GM12801 (cell line): ENCODE data around the gene LMAN1L.

Source experiments
- TF ChIP-seq, protein P1 (sequence below): IDR thresholded peaks from one replicate; pipeline ENCODE4 v1.5.1; 2011; ENCODE audit warnings: control low read depth; ENCODE audit not compliant: insufficient read length; ENCODE audit errors: extremely low read depth

The LMAN1L gene

DNA sequence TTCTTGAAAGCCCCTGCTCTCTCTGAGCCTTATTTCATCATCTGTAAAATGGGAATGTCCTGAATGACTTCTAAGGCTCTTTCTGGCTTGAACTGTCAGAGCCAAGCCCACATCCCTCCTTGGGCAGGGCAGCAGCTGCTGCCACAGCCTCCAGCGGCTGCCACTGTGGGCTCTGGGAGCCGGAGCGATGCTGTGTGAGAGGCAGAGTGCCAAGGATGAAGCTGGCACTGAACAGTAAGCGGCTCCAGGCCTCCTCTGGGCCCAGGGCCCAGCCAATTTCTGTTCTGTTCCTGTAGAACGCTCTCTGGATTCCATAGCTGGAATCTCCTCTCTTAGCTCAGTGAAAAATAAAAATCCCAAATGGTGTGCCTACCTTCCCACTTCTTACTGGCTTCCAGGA, 18.2 kb downstream of the LMAN1L start:
- TF ChIP-seq, protein P1, sequence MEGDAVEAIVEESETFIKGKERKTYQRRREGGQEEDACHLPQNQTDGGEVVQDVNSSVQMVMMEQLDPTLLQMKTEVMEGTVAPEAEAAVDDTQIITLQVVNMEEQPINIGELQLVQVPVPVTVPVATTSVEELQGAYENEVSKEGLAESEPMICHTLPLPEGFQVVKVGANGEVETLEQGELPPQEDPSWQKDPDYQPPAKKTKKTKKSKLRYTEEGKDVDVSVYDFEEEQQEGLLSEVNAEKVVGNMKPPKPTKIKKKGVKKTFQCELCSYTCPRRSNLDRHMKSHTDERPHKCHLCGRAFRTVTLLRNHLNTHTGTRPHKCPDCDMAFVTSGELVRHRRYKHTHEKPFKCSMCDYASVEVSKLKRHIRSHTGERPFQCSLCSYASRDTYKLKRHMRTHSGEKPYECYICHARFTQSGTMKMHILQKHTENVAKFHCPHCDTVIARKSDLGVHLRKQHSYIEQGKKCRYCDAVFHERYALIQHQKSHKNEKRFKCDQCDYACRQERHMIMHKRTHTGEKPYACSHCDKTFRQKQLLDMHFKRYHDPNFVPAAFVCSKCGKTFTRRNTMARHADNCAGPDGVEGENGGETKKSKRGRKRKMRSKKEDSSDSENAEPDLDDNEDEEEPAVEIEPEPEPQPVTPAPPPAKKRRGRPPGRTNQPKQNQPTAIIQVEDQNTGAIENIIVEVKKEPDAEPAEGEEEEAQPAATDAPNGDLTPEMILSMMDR, result no peak

DNA sequence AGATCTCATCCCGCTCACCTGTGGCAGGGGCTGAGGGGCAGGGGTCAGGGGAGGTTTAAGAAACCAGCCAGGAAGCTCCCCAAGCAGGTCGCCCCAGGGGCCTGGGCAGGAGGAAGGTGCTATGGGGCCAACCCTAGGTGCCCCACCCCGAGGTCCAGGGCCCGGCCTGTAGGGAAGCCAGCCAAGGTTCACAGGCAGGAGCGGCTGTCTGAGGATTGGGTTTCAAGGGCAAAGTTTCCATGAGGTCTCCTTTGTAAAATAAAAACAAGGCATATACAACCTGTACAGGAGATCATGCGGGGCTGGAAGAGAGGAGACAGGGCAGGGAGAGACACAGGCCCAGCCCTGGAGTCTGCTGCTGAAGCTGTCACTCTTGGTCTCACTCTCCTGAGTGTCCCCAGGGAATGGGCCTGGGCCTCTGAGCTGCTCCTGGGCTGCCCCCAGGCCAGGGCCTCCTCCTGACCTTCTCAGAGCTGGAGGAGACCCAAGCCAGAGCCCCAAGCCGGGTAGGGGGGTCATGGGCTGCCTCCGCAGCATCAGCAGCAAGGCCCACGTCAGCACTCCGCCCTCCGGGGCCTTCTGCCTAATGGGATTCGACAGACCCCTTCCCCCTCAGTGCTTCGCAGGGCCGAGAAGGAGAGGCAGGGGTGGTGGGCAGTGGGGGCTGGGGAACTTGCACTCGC, 19.3 kb downstream of the LMAN1L start:
- TF ChIP-seq, protein P1, result no peak

DNA sequence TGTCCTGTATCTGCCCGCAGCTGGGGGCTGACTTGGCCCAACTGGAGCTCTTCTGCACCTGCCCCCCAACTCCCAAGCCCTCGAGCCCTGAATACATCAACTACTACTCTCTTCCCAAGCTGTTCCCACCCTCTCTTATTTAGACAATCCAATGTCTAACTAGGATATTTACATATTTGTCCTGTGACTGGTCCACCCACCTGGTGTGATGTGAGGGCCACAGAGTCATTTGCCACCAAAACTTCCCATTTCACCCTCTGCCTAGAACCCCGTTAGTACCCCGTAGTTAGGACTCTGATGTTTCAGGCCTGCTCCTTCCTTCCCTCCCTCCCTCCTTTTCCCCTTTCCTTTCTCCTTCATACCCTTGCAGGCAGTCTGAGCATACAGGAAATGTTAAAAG, 20.2 kb downstream of the LMAN1L start:
- TF ChIP-seq, protein P1, result no peak

DNA sequence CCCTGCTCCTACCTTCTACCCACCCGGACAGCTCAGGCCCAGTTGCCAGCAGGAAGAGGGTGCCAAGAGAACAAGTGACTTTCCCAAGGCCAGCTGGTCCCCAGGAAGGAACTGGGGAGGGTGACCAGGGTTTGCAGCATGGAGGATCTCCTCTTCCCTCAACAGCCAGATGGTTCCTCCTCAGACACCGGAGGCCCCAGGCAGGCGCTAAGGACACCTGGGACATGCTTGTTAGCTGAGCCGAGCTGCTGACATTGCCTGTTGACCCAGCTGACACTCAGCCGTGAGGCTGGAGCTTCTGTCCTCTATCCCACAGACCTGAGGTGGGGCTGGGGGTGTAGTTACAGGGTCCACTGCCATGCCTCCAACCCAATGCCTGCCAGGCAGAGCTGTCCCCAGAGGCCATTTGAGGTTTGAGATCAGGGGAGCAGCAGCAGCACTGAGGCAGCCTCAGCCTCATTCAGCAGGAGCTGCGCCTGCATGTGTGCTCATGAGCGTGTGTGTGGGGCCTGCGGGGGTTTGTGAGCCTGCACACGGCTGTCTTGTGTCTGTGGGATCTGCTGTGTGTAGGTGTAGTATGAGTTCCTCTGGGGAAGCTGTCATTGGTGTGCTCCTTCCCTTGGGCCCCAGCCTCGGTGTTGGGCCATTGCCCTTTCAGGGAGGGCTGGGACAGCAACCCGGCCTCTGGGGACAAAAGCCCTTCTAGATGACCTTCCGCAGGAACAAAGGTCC, 20.9 kb downstream of the LMAN1L start:
- TF ChIP-seq, protein P1, result no peak

DNA sequence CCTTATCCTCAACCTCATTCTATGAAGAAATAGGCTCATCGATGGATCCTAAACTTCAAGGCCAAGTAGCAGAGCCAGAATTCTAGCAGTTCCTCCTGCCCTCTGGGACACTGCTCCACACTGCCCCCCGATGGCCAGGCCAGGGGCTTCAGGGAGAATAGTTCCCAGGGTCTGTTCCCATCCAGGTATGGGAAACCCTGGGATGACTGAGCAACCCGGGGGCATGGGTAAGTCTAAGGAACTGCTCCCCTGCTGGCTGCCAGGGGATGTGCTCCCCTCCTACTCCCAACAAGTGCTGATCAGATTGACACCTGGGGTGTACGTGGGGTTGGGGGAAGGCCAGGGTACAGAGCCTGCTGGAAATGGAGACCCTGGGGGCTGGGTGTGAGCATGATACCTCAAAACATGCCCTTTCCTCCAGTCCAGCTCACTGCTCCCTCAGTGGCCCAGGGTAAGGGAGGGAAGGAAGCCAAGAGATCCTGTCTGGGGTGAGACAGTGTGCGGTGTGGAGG, 22.7 kb downstream of the LMAN1L start:
- TF ChIP-seq, protein P1, result no peak

DNA sequence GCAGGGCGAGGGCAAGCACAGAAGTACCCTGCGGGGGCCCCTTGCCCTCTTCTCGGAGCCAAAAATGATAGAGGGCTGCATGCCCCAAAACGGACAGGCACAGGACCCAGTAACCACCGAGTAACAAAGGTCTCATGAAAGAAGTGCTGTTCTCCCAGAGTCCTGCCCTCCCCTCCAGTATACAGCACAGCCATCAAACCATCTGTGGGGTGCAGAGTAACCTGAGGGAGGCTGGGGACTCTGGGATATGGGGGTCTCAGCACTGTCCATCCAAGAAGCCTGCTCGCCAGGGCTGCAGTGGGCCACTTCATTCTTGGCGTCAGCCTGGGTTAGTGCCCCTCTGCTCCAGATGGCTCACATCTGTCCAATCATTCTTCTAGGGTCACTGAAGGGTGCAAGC, 24.2 kb downstream of the LMAN1L start:
- TF ChIP-seq, protein P1, result no peak

DNA sequence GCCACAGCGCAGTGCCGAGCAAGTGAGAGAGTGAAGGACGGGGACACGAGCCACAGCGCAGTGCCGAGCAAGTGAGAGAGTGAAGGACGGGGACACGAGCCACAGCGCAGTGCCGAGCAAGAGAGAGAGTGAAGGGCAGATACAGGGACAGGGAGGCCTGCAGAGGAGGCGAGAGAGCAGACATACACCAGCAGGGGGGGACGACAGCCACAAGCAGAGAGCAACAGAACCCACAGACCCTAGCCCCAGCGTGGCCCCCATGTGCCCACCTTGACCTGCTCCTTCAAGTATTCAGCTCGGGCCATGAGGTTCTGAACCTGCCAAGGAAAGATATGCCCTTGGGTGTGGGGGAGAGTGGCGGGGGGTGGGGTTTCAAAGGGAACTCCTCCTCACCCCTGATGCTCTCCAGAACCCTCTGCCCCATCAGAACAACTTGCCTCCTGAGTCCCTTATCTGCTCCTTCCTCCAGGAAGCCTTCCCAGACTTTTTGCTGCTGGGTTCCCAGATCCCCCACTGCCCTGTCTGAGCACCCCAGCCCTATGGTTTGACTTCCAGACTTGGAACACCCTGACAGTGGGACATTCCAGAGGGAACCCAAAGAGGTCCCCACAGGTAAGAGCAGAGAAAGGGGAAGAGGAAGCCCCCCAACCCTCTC, 25.0 kb downstream of the LMAN1L start:
- TF ChIP-seq, protein P1, result no peak
